ENCODE measurements around the gene COBL.
A peak's percentile ranks its signal among the peaks of the same experiment; 100 is the strongest.

COBL gene

GRCh38 chr7:51073171-51073570 lies 243.4 kb downstream of the COBL start:
- DNase-seq (ENCODE audit: low spot score), result no peak

DNA sequence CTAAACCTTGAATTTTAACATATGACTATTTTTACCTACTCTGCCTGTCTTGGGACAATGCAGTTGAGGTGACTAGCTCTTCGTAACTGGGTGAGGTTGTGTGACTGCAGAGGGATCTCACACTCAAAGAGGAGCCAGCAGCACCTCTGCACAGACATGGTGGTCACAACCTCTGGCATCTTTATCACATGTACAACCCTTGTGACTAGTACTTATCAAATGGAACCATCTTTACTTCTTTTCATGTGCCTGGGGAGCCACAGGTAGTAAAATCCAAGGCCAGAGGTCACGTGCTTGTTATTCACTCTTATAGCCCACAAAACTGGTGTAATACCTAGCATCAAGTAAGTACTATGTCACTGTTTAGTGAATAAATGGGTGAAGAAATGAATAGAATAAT lies 244.3 kb downstream of the COBL start:
- DNase-seq (ENCODE audit: low spot score), result no peak

GRCh38 chr7:51071427-51071826 lies 245.2 kb downstream of the COBL start:
- no peak for DNase-seq (ENCODE audit: low spot score)

DNA sequence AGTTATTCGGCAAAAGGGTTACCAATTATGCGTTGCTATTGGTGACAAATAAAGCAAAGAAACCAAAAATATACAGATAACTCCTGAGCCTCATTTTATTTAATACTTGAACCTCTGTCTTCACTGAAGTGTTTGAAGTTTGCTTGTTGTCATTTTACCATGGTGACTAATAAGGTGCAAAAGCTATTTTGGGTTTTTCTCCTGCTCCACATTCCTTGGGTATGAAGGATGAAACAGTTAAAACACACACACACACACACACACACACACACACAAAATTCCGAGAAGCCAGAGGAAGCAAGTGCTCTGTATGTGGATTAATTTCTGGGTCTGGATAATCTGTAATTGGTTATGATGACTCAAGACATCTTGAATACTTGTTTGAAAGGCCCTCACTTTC lies 246.5 kb downstream of the COBL start:
- DNase-seq (ENCODE audit: low spot score), result peak; percentile 75

- DNase-seq (ENCODE audit: low spot score), result peak; percentile 75
Measured at GRCh38 chr7:51069411-51070083, 247.1 kb downstream of the COBL start.

DNA sequence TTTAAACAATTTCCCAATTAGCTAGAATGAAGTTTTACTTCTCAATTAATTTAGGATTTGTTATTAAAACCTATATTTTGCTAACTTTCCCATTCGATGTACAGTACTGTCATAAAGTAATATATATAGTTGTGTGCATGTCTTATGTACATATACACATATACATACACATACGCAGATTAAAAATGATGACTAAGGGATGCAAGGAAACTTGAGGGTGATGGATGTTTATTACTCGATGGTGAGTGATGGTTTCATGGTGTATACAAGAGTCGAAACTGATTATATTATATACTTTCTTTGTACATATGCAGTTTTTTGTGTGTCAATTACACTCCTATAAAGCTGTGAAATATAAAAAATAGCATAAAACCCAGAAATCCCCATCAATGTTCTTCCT lies 248.2 kb downstream of the COBL start:
- DNase-seq (ENCODE audit: low spot score), result no peak

DNA sequence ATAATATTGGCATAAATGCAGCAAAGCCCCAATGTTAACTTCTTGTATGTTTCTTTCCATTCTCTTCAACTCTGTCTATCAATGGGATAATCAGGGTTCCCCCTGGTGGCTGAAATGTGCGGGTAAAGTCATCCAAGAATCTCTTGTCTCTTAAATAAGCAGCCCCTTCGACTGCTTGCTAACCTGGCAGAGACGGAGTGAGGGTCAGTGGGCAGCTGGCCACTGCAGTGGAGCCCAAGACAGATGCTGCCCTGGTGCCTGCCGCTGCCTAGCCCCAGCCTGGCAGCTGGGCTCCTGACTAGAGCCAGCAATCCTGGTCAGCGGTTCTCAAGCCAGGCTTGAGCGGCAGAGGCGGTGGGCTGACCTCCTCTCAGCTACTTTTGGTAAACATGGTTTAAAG lies 248.9 kb downstream of the COBL start:
- peak; percentile 67 for DNase-seq (ENCODE audit: low spot score)

GRCh38 chr7:51067258-51067657 lies 249.4 kb downstream of the COBL start:
- no peak for DNase-seq (ENCODE audit: low spot score)

- no peak for DNase-seq (ENCODE audit: low spot score)
Measured at GRCh38 chr7:51066405-51066882, 250.2 kb downstream of the COBL start.

GRCh38 chr7:51065766-51066165 lies 250.8 kb downstream of the COBL start:
- no peak for DNase-seq (ENCODE audit: low spot score)

GRCh38 chr7:51064688-51065087 lies 251.9 kb downstream of the COBL start:
- DNase-seq (ENCODE audit: low spot score), result no peak

- DNase-seq (ENCODE audit: low spot score), result no peak
Measured at GRCh38 chr7:51062222-51062987, 254.2 kb downstream of the COBL start.

GRCh38 chr7:51060536-51060935 lies 256.1 kb downstream of the COBL start:
- DNase-seq (ENCODE audit: low spot score), result no peak

- no peak for DNase-seq (ENCODE audit: low spot score)
Measured at GRCh38 chr7:51059504-51060142, 257.0 kb downstream of the COBL start.

DNA sequence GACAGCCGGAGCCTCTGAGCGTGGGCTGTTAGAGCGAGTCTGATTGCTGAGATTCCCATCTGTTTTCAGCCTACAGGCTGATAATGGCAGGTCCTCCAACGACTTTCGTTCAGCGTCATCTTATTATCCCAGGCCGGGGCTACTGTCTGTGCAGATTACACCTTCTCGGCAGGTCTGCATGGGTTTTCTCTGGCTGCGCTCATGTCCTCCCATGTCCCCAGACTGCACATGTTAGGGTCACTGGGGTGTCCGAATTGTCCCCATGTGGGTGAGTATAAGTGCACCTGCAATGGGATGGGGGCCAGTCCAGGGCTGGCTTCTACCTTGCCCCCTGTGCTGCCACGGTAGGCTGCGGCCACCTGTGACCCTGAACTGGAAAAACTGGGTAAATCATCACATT lies 257.8 kb downstream of the COBL start:
- no peak for DNase-seq (ENCODE audit: low spot score)

DNA sequence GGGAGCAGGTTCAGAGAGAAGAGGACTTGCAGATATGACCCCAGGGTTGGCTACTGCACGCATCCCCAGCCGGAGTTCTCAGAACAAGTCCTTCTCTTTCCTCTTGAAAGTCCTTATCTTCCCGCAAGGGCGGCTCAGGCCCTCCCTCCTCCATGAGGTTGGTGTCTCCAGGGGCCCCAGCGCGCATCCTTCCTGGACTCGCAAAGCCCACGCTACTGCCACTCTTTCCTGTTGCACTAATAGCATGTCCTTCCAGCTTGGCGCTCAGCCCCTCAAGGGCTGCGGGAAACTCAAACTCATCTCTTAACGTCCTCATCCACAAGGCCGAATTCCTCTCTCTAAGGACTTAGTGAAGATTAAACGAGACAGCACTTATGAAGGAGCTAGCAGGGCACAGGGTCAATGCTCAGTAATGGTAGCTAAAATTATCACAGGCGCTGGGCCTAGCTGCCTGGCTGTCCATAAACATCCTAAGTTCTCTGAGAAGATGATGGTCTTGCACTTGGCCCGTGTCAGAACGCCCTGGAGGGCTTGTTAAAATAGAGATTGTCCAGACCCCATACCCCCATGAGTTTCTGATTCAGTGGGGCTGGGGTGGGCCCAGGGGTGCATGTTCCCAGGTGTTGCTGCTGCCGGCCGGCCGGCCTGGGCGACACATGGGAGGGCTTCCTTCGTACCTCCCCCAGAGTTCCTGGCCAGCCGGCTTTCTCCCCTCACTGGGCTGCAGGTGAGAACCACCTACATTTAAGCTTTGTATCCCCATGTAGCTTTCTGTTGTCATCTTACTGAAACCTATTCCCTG lies 261.4 kb downstream of the COBL start:
- DNase-seq (ENCODE audit: low spot score), result no peak

DNA sequence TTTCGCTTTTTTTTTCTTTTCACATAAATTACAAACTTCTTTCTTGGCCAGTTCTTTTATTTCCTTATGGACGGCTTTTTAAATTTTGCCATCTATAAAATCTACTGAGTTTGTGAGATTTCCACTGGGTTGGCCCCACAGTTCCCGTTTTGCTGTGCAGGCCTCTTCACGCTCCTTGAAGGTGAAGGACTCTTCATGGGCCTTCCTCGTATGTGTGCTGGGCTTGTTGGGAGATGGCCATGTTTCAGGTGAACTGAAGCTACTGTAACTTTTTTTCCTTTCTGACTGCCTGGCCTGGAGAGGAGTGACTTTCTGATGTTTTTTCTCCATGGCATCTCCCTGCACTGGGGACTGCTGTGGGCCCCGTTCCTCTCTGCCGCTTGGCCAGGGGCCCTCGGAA lies 262.4 kb downstream of the COBL start:
- DNase-seq (ENCODE audit: low spot score), result no peak

- no peak for DNase-seq (ENCODE audit: low spot score)
Measured at GRCh38 chr7:51053160-51053925, 263.3 kb downstream of the COBL start.

DNA sequence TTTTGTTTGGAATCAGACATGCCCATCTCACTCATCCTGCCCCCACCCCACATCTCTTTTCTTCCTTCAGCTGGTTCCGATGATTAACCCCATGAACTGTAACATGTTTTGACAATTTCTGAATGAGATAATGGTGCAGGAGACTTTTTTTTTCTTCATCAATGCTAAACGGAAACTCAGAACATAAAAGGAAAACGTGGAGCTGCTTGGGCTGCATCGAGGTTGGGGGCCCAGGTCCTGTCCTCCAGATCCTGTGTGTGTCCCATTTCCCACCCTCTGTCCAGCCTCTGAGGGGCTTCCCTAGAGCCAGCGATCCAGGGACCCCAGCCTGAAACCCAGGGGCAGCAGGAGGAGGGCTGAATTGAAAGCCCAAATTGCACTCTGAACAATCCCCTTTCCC lies 270.1 kb downstream of the COBL start:
- no peak for DNase-seq (ENCODE audit: low spot score)

- no peak for DNase-seq (ENCODE audit: low spot score)
Measured at GRCh38 chr7:51046103-51046466, 270.5 kb downstream of the COBL start.

DNA sequence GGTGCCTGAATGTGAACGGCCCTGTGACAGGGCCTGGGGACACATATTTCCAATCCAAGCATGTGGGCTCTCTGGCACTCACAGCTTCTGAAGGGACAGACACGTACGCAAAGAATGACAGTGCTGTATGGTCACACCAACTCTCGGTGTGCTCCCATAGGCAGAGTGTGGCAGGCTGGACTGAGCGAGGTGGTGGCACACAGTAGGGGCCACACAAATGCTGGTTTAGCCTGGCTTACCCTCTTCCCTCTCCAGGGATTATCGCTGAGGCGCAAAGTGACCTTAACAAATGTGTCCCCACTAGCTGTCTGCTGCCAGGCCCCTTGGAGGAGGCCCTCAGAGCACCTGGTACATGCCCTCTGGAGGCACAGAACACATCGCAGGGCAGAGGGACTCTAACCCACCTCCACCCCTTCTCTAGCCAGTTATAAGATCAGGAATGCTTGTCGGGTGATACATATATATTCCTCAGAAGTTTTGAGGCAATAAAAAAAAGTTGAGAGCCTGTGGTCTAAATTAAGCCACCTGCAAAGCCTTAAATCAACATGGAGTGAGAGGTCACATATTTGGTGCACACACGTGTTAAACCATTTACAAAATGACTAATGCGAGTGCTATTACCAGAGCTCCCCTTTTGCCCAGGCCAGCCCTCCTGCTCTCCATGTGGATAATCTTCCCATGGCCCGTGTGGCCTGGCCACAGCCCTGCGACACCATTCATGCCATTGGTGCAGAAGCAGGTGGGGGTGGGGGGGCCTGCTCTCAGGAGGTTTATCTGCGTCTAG lies 271.1 kb downstream of the COBL start:
- DNase-seq (ENCODE audit: low spot score), result peak; percentile 98
